Prostate gland (tissue), 2 donors: ENCODE measurements around the gene COA7.

Source experiments
- CTCF ChIP-seq, 4 experiments: fragments of 200-600 bp in 2 of 4; fragments of 450-650 bp in 2 of 4; sonication (generic) in 2 of 4; IDR thresholded peaks; 1 replicate in 3 of 4; 2 replicates in 1 of 4; pipeline ENCODE4 v1.5.1; 2016 to 2019; ENCODE audit warnings: antibody characterized with exemption in 4 of 4, mild to moderate bottlenecking in 2 of 4, moderate library complexity in 2 of 4
- POLR2A ChIP-seq: fragments of 450-650 bp; IDR thresholded peaks from one replicate; pipeline ENCODE4 v1.6.1; 2016; ENCODE audit warnings: antibody characterized with exemption, mild to moderate bottlenecking
- POLR2AphosphoS5 ChIP-seq: sonication (generic); formaldehyde crosslinking; IDR thresholded peaks from one replicate; pipeline ENCODE4 v1.6.1; 2017; ENCODE audit warnings: antibody characterized with exemption

DNA sequence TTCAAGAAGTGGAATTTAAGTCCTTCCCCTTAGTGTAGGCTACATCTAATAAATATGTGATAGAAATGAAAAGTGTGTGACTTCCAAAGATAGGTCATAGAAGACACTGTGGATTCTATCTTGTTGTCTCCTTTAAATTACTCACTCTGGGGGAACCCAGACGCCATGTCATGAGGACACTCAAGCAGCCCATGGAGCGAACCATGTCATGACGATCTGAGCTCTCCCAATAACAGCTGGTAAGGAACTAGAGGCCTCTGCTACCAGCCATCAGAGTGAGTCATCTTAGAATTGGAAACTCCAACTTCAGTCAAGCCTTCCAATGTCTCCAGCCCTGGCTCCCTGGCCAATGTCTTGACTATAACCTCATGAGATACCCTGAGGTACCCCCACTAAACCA lies 6.3 kb downstream of the COA7 start:
- TF ChIP-seq CTCF (IDR thresholded peaks at IDR 0.05) (no peak), POLR2AphosphoS5 (no peak), POLR2A (no peak)
